ENCODE measurements around the gene RTKN2.
A peak's percentile ranks its signal among the peaks of the same experiment; 100 is the strongest.

Gene RTKN2

GRCh38 chr10:62154231-62154630, 114.4 kb downstream of the RTKN2 start:
- H3K27ac ChIP-seq (ENCODE audit: low read length, poor library complexity, severe bottlenecking) = no peak overlapping the region

DNA sequence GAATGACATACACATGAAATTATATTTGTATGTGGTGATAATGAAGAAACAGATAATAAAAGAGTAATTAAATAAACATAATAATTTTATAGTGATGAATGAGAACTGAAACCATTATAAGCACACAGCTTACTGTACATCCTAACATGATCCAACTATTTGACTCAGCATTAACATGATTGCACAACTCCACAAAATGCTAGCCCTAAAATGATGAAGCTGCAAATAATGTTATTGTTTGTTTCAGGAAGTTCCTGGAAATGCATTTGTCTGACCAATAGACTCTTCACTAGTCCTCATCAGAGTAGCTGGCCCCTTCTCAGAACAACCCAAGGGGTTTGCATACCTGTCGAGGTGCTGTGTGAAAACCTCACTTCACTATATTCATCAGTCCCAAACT, 115.5 kb downstream of the RTKN2 start:
- Histone ChIP-seq H3K14ac (ENCODE audit: low read length in 2 of 2) (no peak overlapping the region), H3K4me1 (ENCODE audit: control insufficient read depth, insufficient read depth, low read depth, low read length) (no peaks in the 10 kb centered on the region), H3K23ac (ENCODE audit: low read length in 2 of 2) (no peak overlapping the region), H2BK15ac (ENCODE audit: low read depth, poor library complexity, severe bottlenecking) (no peak overlapping the region), H3K36me3 (ENCODE audit: control insufficient read depth in 1 of 2, insufficient read depth in 2 of 2, low read depth in 1 of 2, low read length in 2 of 2) (no peaks in the 10 kb centered on the region), H4K91ac (ENCODE audit: low read length) (no peak overlapping the region), H3K27ac (ENCODE audit: low read length, poor library complexity, severe bottlenecking) (no peak overlapping the region), H3K79me1 (replicated peaks; ENCODE audit: low read length, poor library complexity, severe bottlenecking) (no peaks in the 10 kb centered on the region), H3K9ac (ENCODE audit: low read length) (peak overlapping the region; percentile 23), H3K4ac (ENCODE audit: low read depth in 1 of 2, low read length in 2 of 2) (no peak overlapping the region), H3K4me2 (ENCODE audit: low read length, poor library complexity, severe bottlenecking) (no peak overlapping the region), H3K4me3 (ENCODE audit: insufficient read depth in 1 of 2, low read depth in 1 of 2, low read length in 2 of 2) (peak overlapping the region in 1 of 2 experiments; percentile 2), H2BK120ac (ENCODE audit: low read depth, low read length) (no peak overlapping the region), H3K27me3 (ENCODE audit: control insufficient read depth in 1 of 2, insufficient read depth in 1 of 2, low read length in 2 of 2) (no peaks in the 10 kb centered on the region), H2BK5ac (ENCODE audit: low read depth, low read length, poor library complexity, severe bottlenecking) (no peak overlapping the region), H2AFZ (ENCODE audit: low read depth, low read length) (no peak overlapping the region), H2AK5ac (ENCODE audit: low read length, severe bottlenecking) (no peak overlapping the region), H4K8ac (ENCODE audit: low read length) (no peak overlapping the region), H2BK12ac (ENCODE audit: low read length in 2 of 2) (no peak overlapping the region), H3K9me3 (ENCODE audit: control insufficient read depth, low read length) (no peaks in the 10 kb centered on the region), H3K18ac (ENCODE audit: low read depth in 1 of 2, low read length in 2 of 2) (no peak overlapping the region)
- DNase-seq = peak; percentile 33
- WGBS = 90% methylated on average over 1 of the region's 1 CpG

More at GRCh38 chr10:62154231-62154630, 114.4 kb downstream of the RTKN2 start:
- Histone ChIP-seq H3K4me3 (ENCODE audit: insufficient read depth in 1 of 2, low read depth in 1 of 2, low read length in 2 of 2) (no peak overlapping the region), H3K36me3 (ENCODE audit: control insufficient read depth in 1 of 2, insufficient read depth in 2 of 2, low read depth in 1 of 2, low read length in 2 of 2) (no peaks in the 10 kb centered on the region), H2BK120ac (ENCODE audit: low read depth, low read length) (no peak overlapping the region), H2BK5ac (ENCODE audit: low read depth, low read length, poor library complexity, severe bottlenecking) (no peak overlapping the region), H3K4ac (ENCODE audit: low read depth in 1 of 2, low read length in 2 of 2) (no peak overlapping the region), H4K91ac (ENCODE audit: low read length) (no peak overlapping the region), H3K18ac (ENCODE audit: low read depth in 1 of 2, low read length in 2 of 2) (no peak overlapping the region), H3K4me2 (ENCODE audit: low read length, poor library complexity, severe bottlenecking) (no peak overlapping the region), H2AFZ (ENCODE audit: low read depth, low read length) (no peak overlapping the region), H4K8ac (ENCODE audit: low read length) (no peak overlapping the region), H3K23ac (ENCODE audit: low read length in 2 of 2) (no peak overlapping the region), H2BK12ac (ENCODE audit: low read length in 2 of 2) (no peak overlapping the region), H3K4me1 (ENCODE audit: control insufficient read depth, insufficient read depth, low read depth, low read length) (no peaks in the 10 kb centered on the region), H3K27me3 (ENCODE audit: control insufficient read depth in 1 of 2, insufficient read depth in 1 of 2, low read length in 2 of 2) (no peaks in the 10 kb centered on the region), H3K9ac (ENCODE audit: low read length) (no peak overlapping the region), H3K9me3 (ENCODE audit: control insufficient read depth, low read length) (no peaks in the 10 kb centered on the region), H3K14ac (ENCODE audit: low read length in 2 of 2) (no peak overlapping the region), H2BK15ac (ENCODE audit: low read depth, poor library complexity, severe bottlenecking) (no peak overlapping the region), H3K79me1 (replicated peaks; ENCODE audit: low read length, poor library complexity, severe bottlenecking) (no peaks in the 10 kb centered on the region), H2AK5ac (ENCODE audit: low read length, severe bottlenecking) (no peak overlapping the region)
- DNase-seq = no peak
- WGBS = 96% methylated on average over 2 of the region's 2 CpGs

- Histone ChIP-seq H3K4me1 (ENCODE audit: control insufficient read depth, insufficient read depth, low read depth, low read length) (no peaks in the 10 kb centered on the region), H3K23ac (ENCODE audit: low read length in 2 of 2) (no peak overlapping the region), H3K4me3 (ENCODE audit: insufficient read depth in 1 of 2, low read depth in 1 of 2, low read length in 2 of 2) (no peak overlapping the region), H3K14ac (ENCODE audit: low read length in 2 of 2) (no peak overlapping the region), H3K18ac (ENCODE audit: low read depth in 1 of 2, low read length in 2 of 2) (no peak overlapping the region), H2BK5ac (ENCODE audit: low read depth, low read length, poor library complexity, severe bottlenecking) (no peak overlapping the region), H3K27ac (ENCODE audit: low read length, poor library complexity, severe bottlenecking) (no peak overlapping the region), H3K9ac (ENCODE audit: low read length) (no peak overlapping the region), H2BK15ac (ENCODE audit: low read depth, poor library complexity, severe bottlenecking) (no peak overlapping the region), H3K79me1 (replicated peaks; ENCODE audit: low read length, poor library complexity, severe bottlenecking) (no peaks in the 10 kb centered on the region), H4K8ac (ENCODE audit: low read length) (no peak overlapping the region), H2AFZ (ENCODE audit: low read depth, low read length) (no peak overlapping the region), H3K4ac (ENCODE audit: low read depth in 1 of 2, low read length in 2 of 2) (no peak overlapping the region), H2BK120ac (ENCODE audit: low read depth, low read length) (no peak overlapping the region), H3K9me3 (ENCODE audit: control insufficient read depth, low read length) (no peaks in the 10 kb centered on the region), H2BK12ac (ENCODE audit: low read length in 2 of 2) (no peak overlapping the region), H3K4me2 (ENCODE audit: low read length, poor library complexity, severe bottlenecking) (no peak overlapping the region), H3K36me3 (ENCODE audit: control insufficient read depth in 1 of 2, insufficient read depth in 2 of 2, low read depth in 1 of 2, low read length in 2 of 2) (no peaks in the 10 kb centered on the region), H4K91ac (ENCODE audit: low read length) (no peak overlapping the region), H2AK5ac (ENCODE audit: low read length, severe bottlenecking) (no peak overlapping the region), H3K27me3 (ENCODE audit: control insufficient read depth in 1 of 2, insufficient read depth in 1 of 2, low read length in 2 of 2) (no peaks in the 10 kb centered on the region)
- DNase-seq = no peak
Measured at GRCh38 chr10:62149621-62150020, 119.0 kb downstream of the RTKN2 start.

GRCh38 chr10:62148155-62148554, 120.5 kb downstream of the RTKN2 start:
- no peak overlapping the region for H4K8ac ChIP-seq (ENCODE audit: low read length)
- no peak overlapping the region for H2AFZ ChIP-seq (ENCODE audit: low read depth, low read length)
- H3K27me3 ChIP-seq (ENCODE audit: control insufficient read depth in 1 of 2, insufficient read depth in 1 of 2, low read length in 2 of 2) = no peaks in the 10 kb centered on the region
- no peak overlapping the region for H2BK120ac ChIP-seq (ENCODE audit: low read depth, low read length)
- H2BK5ac ChIP-seq (ENCODE audit: low read depth, low read length, poor library complexity, severe bottlenecking) = no peak overlapping the region
- no peak overlapping the region for H3K27ac ChIP-seq (ENCODE audit: low read length, poor library complexity, severe bottlenecking)
- no peak overlapping the region for H3K14ac ChIP-seq (ENCODE audit: low read length in 2 of 2)
- H2BK15ac ChIP-seq (ENCODE audit: low read depth, poor library complexity, severe bottlenecking) = no peak overlapping the region
- H3K9me3 ChIP-seq (ENCODE audit: control insufficient read depth, low read length) = peaks cover 4% of the 10 kb centered on the region
- no peaks in the 10 kb centered on the region for H3K79me1 ChIP-seq (replicated peaks; ENCODE audit: low read length, poor library complexity, severe bottlenecking)
- no peak overlapping the region for H2BK12ac ChIP-seq (ENCODE audit: low read length in 2 of 2)
- H3K23ac ChIP-seq (ENCODE audit: low read length in 2 of 2) = no peak overlapping the region
- no peak overlapping the region for H2AK5ac ChIP-seq (ENCODE audit: low read length, severe bottlenecking)
- H3K36me3 ChIP-seq (ENCODE audit: control insufficient read depth in 1 of 2, insufficient read depth in 2 of 2, low read depth in 1 of 2, low read length in 2 of 2) = no peaks in the 10 kb centered on the region
- H3K9ac ChIP-seq (ENCODE audit: low read length) = no peak overlapping the region
- H3K4me3 ChIP-seq (ENCODE audit: insufficient read depth in 1 of 2, low read depth in 1 of 2, low read length in 2 of 2) = no peak overlapping the region
- WGBS = over 99% methylated on average over 3 of the region's 3 CpGs
- H3K4ac ChIP-seq (ENCODE audit: low read depth in 1 of 2, low read length in 2 of 2) = no peak overlapping the region
- no peak overlapping the region for H3K4me2 ChIP-seq (ENCODE audit: low read length, poor library complexity, severe bottlenecking)
- H3K18ac ChIP-seq (ENCODE audit: low read depth in 1 of 2, low read length in 2 of 2) = no peak overlapping the region
- no peak for DNase-seq
- H4K91ac ChIP-seq (ENCODE audit: low read length) = no peak overlapping the region
- no peaks in the 10 kb centered on the region for H3K4me1 ChIP-seq (ENCODE audit: control insufficient read depth, insufficient read depth, low read depth, low read length)
